Panc1 (cell line): ENCODE results near the gene SLC7A1. TPM values are rescaled to one million over a fixed set of nuclear protein-coding genes. Genes with fewer than 3 reads are reported as not detected.

Experiments
- ATAC-seq: fragments of 200-7000 bp; cut with Tn5 transposase; 2 replicates; pipeline ENCODE4 v1.9.1; 2020; ENCODE audit warnings: mild to moderate bottlenecking, moderate library complexity
- BruUV-seq: library from RNA; stranded (reverse); fragments of 400-500 nt; replicated peaks from 2 replicates; lab custom pipeline; 2021; lab: Mats Ljungman, UMichigan
- CTCF ChIA-PET: fragments of 300-600 bp; sonication (Branson Sonifier 250); formaldehyde crosslinking; loops from one replicate; lab custom pipeline; 2022; ENCODE audit warnings: antibody characterized with exemption; lab: Charles Lee
- POLR2A ChIA-PET: fragments of 300-600 bp; sonication (Branson Sonifier 250); formaldehyde crosslinking; loops from one replicate; lab custom pipeline; 2022; ENCODE audit warnings: antibody characterized with exemption; lab: Charles Lee
- DNase-seq: peaks from one replicate; pipeline ENCODE4 v3.0.0-alpha.2; 2010; ENCODE audit warnings: low read depth, low spot score
- H3K27ac ChIP-seq: 2 replicates; pipeline ENCODE4 v1.5.1; 2011; ENCODE audit warnings: mild to moderate bottlenecking, low read length, inconsistent platforms
- H3K27me3 ChIP-seq: fragments of 200-500 bp; sonication (Bioruptor generic); 2 replicates; pipeline ENCODE4 v1.6.0; 2014; ENCODE audit warnings: low read length, inconsistent platforms; ENCODE audit not compliant: control insufficient read depth, insufficient read depth
- H3K36me3 ChIP-seq: fragments of 200-500 bp; sonication (Bioruptor generic); 2 replicates; pipeline ENCODE4 v1.5.1; 2014; ENCODE audit warnings: inconsistent platforms, mild to moderate bottlenecking, low read length, moderate library complexity; ENCODE audit not compliant: control insufficient read depth, insufficient read depth
- H3K4me1 ChIP-seq: 2 replicates; pipeline ENCODE4 v1.5.1; 2011; ENCODE audit warnings: inconsistent platforms, mild to moderate bottlenecking, low read length, moderate library complexity; ENCODE audit not compliant: control insufficient read depth, insufficient read depth
- H3K4me3 ChIP-seq, 2 experiments: 2 replicates each; pipeline ENCODE4 v1.5.1; 2011 to 2012; ENCODE audit warnings: low read depth in 2 of 2, low read length in 2 of 2, mild to moderate bottlenecking in 2 of 2, inconsistent platforms in 1 of 2, moderate library complexity in 1 of 2
- H3K9me3 ChIP-seq: fragments of 200-500 bp; sonication (Bioruptor generic); 2 replicates; pipeline ENCODE4 v1.5.1; 2014; ENCODE audit warnings: low read depth, mild to moderate bottlenecking, inconsistent platforms, low read length, moderate library complexity; ENCODE audit not compliant: control insufficient read depth, insufficient read depth
- CTCF ChIP-seq: fragments of 450-650 bp; IDR thresholded peaks from 2 replicates; pipeline ENCODE4 v1.5.1; 2017; ENCODE audit warnings: mild to moderate bottlenecking
- POLR2AphosphoS5 ChIP-seq: IDR thresholded peaks from 2 replicates; pipeline ENCODE4 v1.6.1; 2012; ENCODE audit warnings: mild to moderate bottlenecking, low read depth, low read length, moderate library complexity
- REST ChIP-seq, 2 experiments: IDR thresholded peaks; 2 replicates each; pipeline ENCODE4 v1.6.1; 2011 to 2012; ENCODE audit warnings: low read depth in 2 of 2, control low read depth in 1 of 2, low read length in 1 of 2, mild to moderate bottlenecking in 1 of 2, moderate library complexity in 1 of 2; ENCODE audit not compliant: insufficient read depth in 1 of 2
- SIN3A ChIP-seq: IDR thresholded peaks from 2 replicates; pipeline ENCODE4 v1.6.1; 2012; ENCODE audit warnings: low read depth, mild to moderate bottlenecking, low read length, moderate library complexity, borderline replicate concordance; ENCODE audit not compliant: insufficient read depth
- TCF7L2 ChIP-seq: IDR thresholded peaks from 2 replicates; pipeline ENCODE4 v1.6.1; 2011; ENCODE audit warnings: mild to moderate bottlenecking, low read depth, low read length, inconsistent platforms
- in situ Hi-C: cut with HindIII; loops from 2 replicates; pipeline ENCODE4 v1.10.0; 2016; ENCODE audit warnings: low sequenced_read_pairs, low pct_unique_long_range_greater_than_20kb
- intact Hi-C: fragments of 100-400 bp; cut with micrococcal nuclease; formaldehyde crosslinking; loops from one replicate; pipeline ENCODE4 v1.10.0; 2022; ENCODE audit not compliant: unreplicated experiment
- total RNA-seq: library from RNA; stranded (reverse); gene quantifications from one replicate; pipeline ENCODE4 v1.2.1, GENCODE V29; 2021; ENCODE audit not compliant: unreplicated experiment

The SLC7A1 gene
- total RNA-seq, 1 experiment from 2014 or later = 63.3 TPM

DNA sequence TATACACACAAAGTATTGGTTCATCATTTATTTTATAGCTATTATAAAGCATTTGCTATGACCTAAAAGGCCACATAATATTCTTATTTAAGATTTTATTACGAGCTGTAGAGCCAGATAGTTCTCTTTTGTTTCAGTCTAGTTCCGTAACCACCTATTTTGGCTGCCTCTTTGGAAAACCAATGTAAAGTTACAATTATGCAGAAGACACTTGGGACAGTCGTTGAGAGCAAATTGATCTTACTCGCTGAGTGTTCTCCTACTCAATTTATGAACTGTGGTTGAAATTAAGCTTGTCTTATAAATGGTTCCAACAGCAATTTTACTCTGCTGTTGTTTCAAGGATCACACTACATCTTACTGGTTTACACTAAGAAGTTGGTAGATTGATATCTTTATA is 122.3 kb downstream of the SLC7A1 start:
- Histone ChIP-seq H3K4me1 (no peaks in the 10 kb centered on the region), H3K36me3 (no peaks in the 10 kb centered on the region), H3K9me3 (no peaks in the 10 kb centered on the region), H3K27me3 (no peaks in the 10 kb centered on the region), H3K27ac (no peak overlapping the region), H3K4me3 (no peak overlapping the region)
- intact Hi-C loops (no loop called here), in situ Hi-C loops (no loop called here)
- ChIA-PET POLR2A (no interaction called here), CTCF (no interaction called here)
- DNase-seq (no peak), ATAC-seq (no peak)
- BruUV-seq = no TSS peak
- TF ChIP-seq CTCF = no peak
- no peak for TF ChIP-seq TCF7L2

DNA sequence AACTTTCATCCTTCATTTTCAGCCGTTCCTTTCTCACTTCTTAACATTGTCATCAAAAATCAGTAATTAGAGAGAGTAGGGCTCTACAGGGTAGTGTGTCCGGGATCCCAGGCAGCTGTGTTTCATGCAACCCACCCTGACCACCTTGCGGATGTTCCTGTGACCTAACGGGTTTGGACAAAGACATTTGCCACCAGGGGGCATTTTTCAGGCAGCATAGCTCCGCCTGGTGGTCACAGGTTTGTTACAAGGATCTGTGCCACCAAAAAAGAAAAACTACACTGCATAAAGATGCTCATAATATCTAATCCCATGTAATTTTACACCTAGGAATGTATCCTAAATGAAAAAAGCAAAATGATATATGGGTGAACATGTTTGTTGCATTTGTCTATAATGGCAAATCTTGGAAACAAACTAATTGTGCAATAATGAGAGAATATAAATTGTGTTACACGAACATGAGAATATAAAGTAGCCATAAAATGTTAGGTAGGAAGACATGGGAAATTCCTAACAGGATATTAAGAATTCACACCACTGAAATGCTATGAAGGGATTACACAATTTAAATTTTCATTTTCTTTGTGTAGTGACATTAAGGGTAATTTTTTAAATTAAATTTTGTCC is 123.0 kb downstream of the SLC7A1 start:
- Histone ChIP-seq H3K4me3 (no peak overlapping the region), H3K9me3 (no peaks in the 10 kb centered on the region), H3K27ac (no peak overlapping the region), H3K4me1 (no peaks in the 10 kb centered on the region), H3K27me3 (no peaks in the 10 kb centered on the region), H3K36me3 (no peaks in the 10 kb centered on the region)
- DNase-seq (peak; percentile 51), ATAC-seq (peak; percentile 48; the same call in 1 of the 2 replicates)
- ChIA-PET POLR2A (no interaction called here), CTCF (interaction anchor here (0.6 kb wide), 1 partner anchor 641 kb away, joined by 5 read pairs; no protein-coding TSS in a partner anchor)
- intact Hi-C loops = no loop called here
- in situ Hi-C loops = no loop called here
- TF ChIP-seq CTCF (peak; percentile 88), TCF7L2 (no peak), REST (IDR thresholded peaks at IDR 0.05; ENCODE audit: insufficient read depth in 1 of 2, low read depth in 2 of 2, low read length in 1 of 2) (no peak), SIN3A (no peak), POLR2AphosphoS5 (no peak)
- BruUV-seq = no TSS peak
